Lower leg skin (tissue), 3 donors: ENCODE results near the gene ACAP1.

Experiments
- POLR2A ChIP-seq, 2 donors: fragments of 450-650 bp; IDR thresholded peaks; one replicate each; pipeline ENCODE4 v1.6.1; 2016 to 2017; ENCODE audit warnings: antibody characterized with exemption in 2 of 2, mild to moderate bottlenecking in 1 of 2, moderate library complexity in 1 of 2
- TF ChIP-seq, protein P1 (sequence below), 3 donors: fragments of 450-650 bp; IDR thresholded peaks; one replicate each; pipeline ENCODE4 v1.5.1; 2016; ENCODE audit warnings: antibody characterized with exemption in 3 of 3, mild to moderate bottlenecking in 3 of 3, moderate library complexity in 2 of 3

DNA sequence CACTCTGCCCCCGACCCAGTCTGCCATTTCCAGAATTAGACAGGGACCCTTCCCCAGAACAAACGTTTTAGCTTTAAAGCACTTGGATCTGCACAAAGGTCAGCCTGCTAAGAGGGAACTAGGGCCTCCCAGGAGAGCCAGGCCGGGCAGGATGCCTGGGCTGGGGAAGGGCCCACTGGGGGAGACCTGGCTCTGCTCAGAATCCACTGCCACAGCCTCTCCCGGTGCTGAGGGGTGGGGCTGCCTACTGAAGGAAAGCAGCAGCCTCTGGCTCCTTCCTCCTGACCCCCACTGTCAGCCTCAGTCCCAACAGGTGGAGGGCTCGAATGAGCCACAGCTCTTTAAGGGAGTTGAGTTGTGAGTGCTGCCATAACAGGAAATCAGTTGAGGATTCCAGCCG lies 43.6 kb upstream of the ACAP1 start:
- TF ChIP-seq, protein P1, sequence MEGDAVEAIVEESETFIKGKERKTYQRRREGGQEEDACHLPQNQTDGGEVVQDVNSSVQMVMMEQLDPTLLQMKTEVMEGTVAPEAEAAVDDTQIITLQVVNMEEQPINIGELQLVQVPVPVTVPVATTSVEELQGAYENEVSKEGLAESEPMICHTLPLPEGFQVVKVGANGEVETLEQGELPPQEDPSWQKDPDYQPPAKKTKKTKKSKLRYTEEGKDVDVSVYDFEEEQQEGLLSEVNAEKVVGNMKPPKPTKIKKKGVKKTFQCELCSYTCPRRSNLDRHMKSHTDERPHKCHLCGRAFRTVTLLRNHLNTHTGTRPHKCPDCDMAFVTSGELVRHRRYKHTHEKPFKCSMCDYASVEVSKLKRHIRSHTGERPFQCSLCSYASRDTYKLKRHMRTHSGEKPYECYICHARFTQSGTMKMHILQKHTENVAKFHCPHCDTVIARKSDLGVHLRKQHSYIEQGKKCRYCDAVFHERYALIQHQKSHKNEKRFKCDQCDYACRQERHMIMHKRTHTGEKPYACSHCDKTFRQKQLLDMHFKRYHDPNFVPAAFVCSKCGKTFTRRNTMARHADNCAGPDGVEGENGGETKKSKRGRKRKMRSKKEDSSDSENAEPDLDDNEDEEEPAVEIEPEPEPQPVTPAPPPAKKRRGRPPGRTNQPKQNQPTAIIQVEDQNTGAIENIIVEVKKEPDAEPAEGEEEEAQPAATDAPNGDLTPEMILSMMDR (IDR thresholded peaks at IDR 0.05) = no peak
- no peak for TF ChIP-seq POLR2A (IDR thresholded peaks at IDR 0.05)
